Activated T-cell treated with anti-CD3 and anti-CD28 coated beads for 1 hour (primary cell): ENCODE measurements around the gene CRTC1.

Experiments
- DNase-seq: peaks from one replicate; pipeline ENCODE4 v3.0.0-alpha.2; 2020; ENCODE audit warnings: low read depth

The CRTC1 gene

GRCh38 chr19:18783958-18784785, 100.7 kb downstream of the CRTC1 start:
- DNase-seq: no peak

GRCh38 chr19:18784786-18785120, 101.3 kb downstream of the CRTC1 start:
- no peak for DNase-seq

GRCh38 chr19:18785179-18786124, 102.0 kb downstream of the CRTC1 start:
- DNase-seq: peak; percentile 60

- no peak for DNase-seq
Measured at GRCh38 chr19:18788529-18789421, 105.3 kb downstream of the CRTC1 start.

GRCh38 chr19:18789422-18789869, 106.0 kb downstream of the CRTC1 start:
- no peak for DNase-seq

- no peak for DNase-seq
Measured at GRCh38 chr19:18789883-18790565, 106.5 kb downstream of the CRTC1 start.

GRCh38 chr19:18790566-18791314, 107.3 kb downstream of the CRTC1 start, which contains the start of gene COMP:
TSS of gene COMP (minus strand) at chr19:18791305. CDS start at chr19:18791269, 36 bp downstream.
- DNase-seq: no peak

- DNase-seq: no peak
Measured at GRCh38 chr19:18791315-18791678, 107.8 kb downstream of the CRTC1 start.

- no peak for DNase-seq
Measured at GRCh38 chr19:18792661-18793060, 109.2 kb downstream of the CRTC1 start.

- DNase-seq: no peak
Measured at GRCh38 chr19:18793144-18794028, 109.9 kb downstream of the CRTC1 start.

GRCh38 chr19:18794029-18794313, 110.5 kb downstream of the CRTC1 start:
- no peak for DNase-seq

- DNase-seq: no peak
Measured at GRCh38 chr19:18794692-18795091, 111.2 kb downstream of the CRTC1 start.

GRCh38 chr19:18795540-18795939, 112.1 kb downstream of the CRTC1 start:
- DNase-seq: no peak

- no peak for DNase-seq
Measured at GRCh38 chr19:18796239-18796638, 112.8 kb downstream of the CRTC1 start.

GRCh38 chr19:18798384-18799352, 115.2 kb downstream of the CRTC1 start:
- DNase-seq: no peak

GRCh38 chr19:18799389-18799970, 116.0 kb downstream of the CRTC1 start:
- DNase-seq: no peak

GRCh38 chr19:18800079-18800478, 116.6 kb downstream of the CRTC1 start:
- DNase-seq: no peak

- DNase-seq: no peak
Measured at GRCh38 chr19:18800636-18801035, 117.2 kb downstream of the CRTC1 start.
